NCI-H774 (cell line): ENCODE results near the gene LYRM1.
"Not testable (repeated sequence)": the region's sequence is repeated elsewhere in the genome, so short reads cannot be mapped to it uniquely, and the experiment has no call there.

Source experiments
- DNase-seq: peaks from one replicate; lab custom pipeline; 2025; lab: John Stamatoyannopoulos, UW

LYRM1 gene, protein sequence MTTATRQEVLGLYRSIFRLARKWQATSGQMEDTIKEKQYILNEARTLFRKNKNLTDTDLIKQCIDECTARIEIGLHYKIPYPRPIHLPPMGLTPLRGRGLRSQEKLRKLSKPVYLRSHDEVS

GRCh38 chr16:20900299-20901067 lies at the start of gene LYRM1, which contains the start of gene DCUN1D3:
Gene LYRM1 (plus strand): TSS chr16:20900771. CDS start chr16:20915556, 14,785 bp downstream.
Gene DCUN1D3 (minus strand): TSS chr16:20900358. CDS start chr16:20862538, 37,820 bp downstream.
- DNase-seq, result peak; percentile 93

DNA sequence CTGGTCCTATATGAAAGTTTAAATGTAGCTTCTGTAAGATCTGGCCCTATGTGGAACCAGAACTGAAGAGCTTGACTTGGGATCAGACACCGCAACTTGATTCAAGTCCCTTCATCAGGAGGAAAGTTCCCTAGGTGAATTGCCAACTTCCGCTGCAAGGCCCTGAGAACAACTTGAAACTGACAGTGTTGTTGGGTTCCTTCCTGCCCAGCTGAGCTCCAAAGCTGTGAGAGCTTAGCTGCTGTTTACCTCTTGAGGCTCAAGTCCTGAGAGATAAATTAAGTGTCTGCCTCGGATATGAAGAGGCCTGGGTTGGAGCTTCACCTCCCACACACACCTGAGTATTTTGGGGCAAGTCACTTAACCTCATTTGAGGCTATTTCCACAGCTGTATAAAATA lies 49.6 kb upstream of the LYRM1 start:
- DNase-seq, result no peak

- no peak for DNase-seq
Measured at GRCh38 chr16:20851601-20852000, 49.0 kb upstream of the LYRM1 start.

- no peak for DNase-seq
Measured at GRCh38 chr16:20853143-20853542, 47.4 kb upstream of the LYRM1 start.

DNA sequence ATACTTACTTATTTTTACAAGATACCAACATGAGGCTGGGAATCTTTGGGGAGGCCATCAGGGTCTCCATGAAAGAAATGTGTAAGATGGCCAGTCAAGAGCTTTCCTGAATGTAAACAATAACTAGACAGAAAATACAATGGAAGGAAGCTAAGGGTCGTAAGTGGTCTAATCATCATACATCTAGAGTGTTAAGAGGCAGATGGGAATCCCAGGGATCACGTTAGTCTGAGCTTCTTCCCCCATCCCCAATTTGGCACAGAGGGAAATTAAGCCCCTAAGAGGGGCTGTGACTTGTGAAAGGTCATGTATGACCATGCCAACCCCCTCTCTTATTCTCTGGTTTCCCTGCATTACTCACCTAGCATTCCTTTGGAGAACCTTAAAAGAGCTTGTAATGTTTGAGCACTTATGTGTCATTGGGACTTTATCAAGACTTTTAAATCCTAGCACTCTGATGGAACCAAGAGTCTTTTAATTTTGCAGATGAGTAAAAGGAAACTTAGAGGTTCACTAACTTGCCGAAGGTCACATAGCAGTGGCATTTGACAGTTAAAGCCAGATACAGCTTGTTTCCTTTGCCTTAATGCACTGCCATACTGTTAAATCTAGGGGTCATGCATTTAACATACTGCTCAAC lies 46.5 kb upstream of the LYRM1 start:
- DNase-seq, result no peak

GRCh38 chr16:20854963-20855362 lies 45.6 kb upstream of the LYRM1 start:
- no peak for DNase-seq

DNA sequence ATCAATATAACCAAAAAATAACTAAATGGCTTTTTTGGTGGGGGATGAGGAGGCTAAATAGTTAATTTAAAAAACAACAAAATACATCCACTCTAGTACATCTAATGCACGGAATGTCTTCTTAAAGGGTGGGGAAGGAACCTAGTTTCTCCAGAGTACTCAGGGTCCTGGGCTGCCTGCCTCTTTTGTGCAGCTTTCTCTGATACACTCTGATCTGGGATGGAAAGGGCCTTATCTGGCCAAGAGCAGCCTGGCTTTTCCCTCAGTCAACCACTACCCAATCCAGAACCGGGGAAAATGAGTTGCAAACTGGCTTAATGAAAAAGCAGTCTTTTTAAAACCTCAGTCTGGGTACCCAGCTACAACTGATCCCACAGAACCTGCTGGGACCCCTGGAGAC lies 43.3 kb upstream of the LYRM1 start:
- DNase-seq, result no peak

- DNase-seq, result no peak
Measured at GRCh38 chr16:20859229-20859628, 41.3 kb upstream of the LYRM1 start.

- DNase-seq, result no peak
Measured at GRCh38 chr16:20859699-20860098, 40.9 kb upstream of the LYRM1 start.

DNA sequence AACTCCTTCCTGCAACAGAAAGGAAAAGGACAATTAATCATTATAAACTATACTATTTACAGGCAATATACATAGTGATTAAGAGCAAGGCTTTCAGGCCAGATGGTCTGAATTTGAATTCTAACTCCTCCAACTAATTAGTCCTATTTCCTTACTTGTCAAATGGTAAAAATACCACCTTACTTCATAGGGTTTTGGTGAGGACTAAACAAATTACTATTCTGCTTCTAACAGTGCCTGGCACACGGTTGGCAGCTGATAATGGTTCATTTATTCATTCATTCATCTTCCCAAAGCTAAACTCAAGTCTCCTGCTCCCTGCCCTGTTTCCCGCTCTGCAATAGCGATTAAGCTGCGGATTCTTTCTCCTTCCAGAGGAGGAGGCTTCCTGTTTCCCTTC lies 40.2 kb upstream of the LYRM1 start:
- no peak for DNase-seq

DNA sequence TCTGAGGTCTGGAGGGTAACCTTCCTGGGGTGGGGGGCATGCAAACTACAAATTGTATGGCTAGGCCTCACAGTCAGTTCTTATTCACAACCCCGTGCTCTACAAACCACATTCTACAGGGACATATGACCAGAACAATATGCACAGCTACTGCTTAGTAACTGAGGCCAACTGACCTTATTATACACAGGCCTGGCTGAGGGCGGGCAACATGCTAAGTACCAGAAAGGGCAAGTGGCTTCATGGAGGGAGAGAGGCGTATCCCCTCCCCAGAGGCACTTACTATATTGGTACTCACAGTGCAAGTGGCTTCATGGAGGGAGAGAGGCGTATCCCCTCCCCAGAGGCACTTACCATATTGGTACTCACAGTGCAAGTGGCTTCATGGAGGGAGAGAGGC lies 39.6 kb upstream of the LYRM1 start:
- DNase-seq, result not testable (repeated sequence)

- no peak for DNase-seq
Measured at GRCh38 chr16:20862162-20862960, 38.2 kb upstream of the LYRM1 start.

GRCh38 chr16:20864376-20864775 lies 36.2 kb upstream of the LYRM1 start:
- DNase-seq, result not testable (repeated sequence)

- no peak for DNase-seq
Measured at GRCh38 chr16:20865420-20866131, 35.0 kb upstream of the LYRM1 start.

GRCh38 chr16:20866145-20866772 lies 34.3 kb upstream of the LYRM1 start:
- no peak for DNase-seq

DNA sequence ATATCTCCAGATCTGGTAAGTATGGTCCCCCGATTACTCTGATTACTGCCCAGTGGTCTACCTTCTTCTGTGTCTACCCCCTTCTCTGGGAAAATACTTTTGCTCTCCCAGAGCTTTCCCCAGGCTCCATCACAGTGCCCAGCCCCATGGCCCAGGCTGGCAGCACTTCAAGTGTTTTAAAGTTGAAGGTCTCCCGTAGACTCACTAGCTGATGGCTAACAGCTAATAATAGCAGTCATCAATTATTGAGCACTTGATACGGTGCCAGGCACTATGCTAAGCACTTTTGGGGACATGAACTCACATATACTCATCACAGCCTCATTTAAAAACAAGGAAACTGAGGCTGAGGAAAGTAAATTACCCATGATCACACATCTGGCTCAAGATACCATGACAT lies 33.8 kb upstream of the LYRM1 start:
- DNase-seq, result no peak

- DNase-seq, result no peak
Measured at GRCh38 chr16:20867585-20867984, 33.0 kb upstream of the LYRM1 start.

GRCh38 chr16:20868890-20869289 lies 31.7 kb upstream of the LYRM1 start:
- no peak for DNase-seq

DNA sequence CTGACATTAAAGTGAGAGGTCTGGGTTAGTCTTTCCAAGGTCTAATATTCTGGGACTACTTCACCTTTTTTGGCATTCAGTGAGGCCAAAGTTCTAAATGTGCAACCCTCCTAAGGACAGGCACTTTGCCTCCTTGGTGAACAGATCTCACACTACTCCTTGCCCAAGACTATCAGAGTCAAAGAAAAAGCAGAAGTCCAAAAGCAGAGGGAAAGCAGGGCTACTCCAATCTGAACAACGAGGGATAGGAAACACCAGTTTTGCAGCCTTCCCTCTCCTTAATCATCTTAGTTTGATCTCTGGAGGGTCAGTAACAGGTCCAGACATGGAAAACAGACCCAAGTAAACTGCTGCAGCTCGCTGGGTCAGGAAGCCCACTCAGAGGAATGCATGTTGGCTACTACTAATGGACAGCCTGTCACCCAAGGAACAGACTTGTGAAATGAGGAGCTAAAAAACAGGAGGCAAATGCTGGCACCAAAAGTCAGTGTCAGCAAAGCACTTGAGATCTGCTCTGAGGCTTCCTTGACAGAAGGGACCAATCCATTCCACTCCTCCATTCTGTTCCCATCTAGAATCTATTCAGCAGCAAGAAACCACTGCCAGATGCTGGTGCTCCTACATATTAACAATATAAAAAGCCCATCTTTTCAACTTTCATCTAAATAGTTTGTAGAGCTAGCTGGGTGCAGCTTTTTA lies 30.3 kb upstream of the LYRM1 start:
- no peak for DNase-seq

DNA sequence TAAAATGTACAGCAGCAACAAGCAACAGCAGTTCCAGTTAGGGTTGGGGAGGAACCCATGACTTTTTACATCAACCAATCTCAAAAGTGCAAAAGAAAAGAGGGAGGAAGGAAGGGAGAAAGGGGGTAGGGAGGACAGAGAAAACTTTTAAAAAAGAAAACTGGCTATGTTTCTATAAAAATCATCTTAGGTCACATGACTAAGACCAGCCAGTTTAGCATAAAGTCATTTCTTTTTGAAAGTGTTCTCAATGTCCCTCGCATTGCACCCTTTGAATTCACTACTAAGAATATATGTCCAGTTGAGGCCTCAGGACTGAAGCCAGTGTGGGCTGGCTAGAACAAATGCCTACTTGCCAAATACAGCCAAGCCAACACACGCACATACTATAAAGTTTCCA lies 29.3 kb upstream of the LYRM1 start:
- DNase-seq, result no peak
